ENCODE results near the gene OXCT1. TPM values are rescaled to one million over a fixed set of nuclear protein-coding genes. Genes with fewer than 3 reads are reported as not detected.
A peak's percentile ranks its signal among the peaks of the same experiment; 100 is the strongest.

Gene OXCT1
- total and polyA plus RNA-seq, 2 donors from 2014 or later, result 20.5 to 42.7 TPM

GRCh38 chr5:41787265-41787664 is 83.0 kb downstream of the OXCT1 start:
- Histone ChIP-seq H3K9ac (ENCODE audit: low read length in 3 of 3) (no peak overlapping the region), H3K27ac (ENCODE audit: low read depth in 2 of 2, low read length in 2 of 2) (peak overlapping the region in 1 of 2 donors; percentile 14), H3K9me3 (ENCODE audit: control insufficient read depth in 2 of 3, insufficient read depth in 1 of 3, low read length in 3 of 3) (no peaks in the 10 kb centered on the region), H3K4me3 (ENCODE audit: low read length in 3 of 3) (no peak overlapping the region), H3K27me3 (ENCODE audit: control insufficient read depth, insufficient read depth, low read length) (no peaks in the 10 kb centered on the region), H3K4me1 (ENCODE audit: control insufficient read depth in 2 of 3, insufficient read depth in 2 of 3, low read depth in 1 of 3, low read length in 3 of 3) (peaks cover 0 to 36% (median 4%) of the 10 kb centered on the region in 3 donors), H3K36me3 (ENCODE audit: control insufficient read depth in 2 of 3, insufficient read depth in 3 of 3, low read length in 3 of 3) (no peaks in the 10 kb centered on the region)
- DNase-seq (no peak), FAIRE-seq (no peak)
- no peak for TF ChIP-seq CTCF (IDR thresholded peaks at IDR 0.05; ENCODE audit: borderline replicate concordance, extremely low read depth, insufficient read depth)
- intact Hi-C loops (cut with DNase I), result no loop called here

- H3K4me1 ChIP-seq (ENCODE audit: control insufficient read depth in 2 of 3, insufficient read depth in 2 of 3, low read depth in 1 of 3, low read length in 3 of 3), result peaks cover 0 to 36% (median 4%) of the 10 kb centered on the region in 3 donors
- intact Hi-C loops (cut with DNase I), result no loop called here
- no peak overlapping the region for H3K9ac ChIP-seq (ENCODE audit: low read length in 3 of 3)
- DNase-seq (no peak), FAIRE-seq (no peak)
- no peaks in the 10 kb centered on the region for H3K36me3 ChIP-seq (ENCODE audit: control insufficient read depth in 2 of 3, insufficient read depth in 3 of 3, low read length in 3 of 3)
- H3K27ac ChIP-seq (ENCODE audit: low read depth in 2 of 2, low read length in 2 of 2), result no peak overlapping the region
- TF ChIP-seq CTCF (IDR thresholded peaks at IDR 0.05; ENCODE audit: borderline replicate concordance, extremely low read depth, insufficient read depth), result no peak
- no peak overlapping the region for H3K4me3 ChIP-seq (ENCODE audit: low read length in 3 of 3)
- no peaks in the 10 kb centered on the region for H3K27me3 ChIP-seq (ENCODE audit: control insufficient read depth, insufficient read depth, low read length)
- no peaks in the 10 kb centered on the region for H3K9me3 ChIP-seq (ENCODE audit: control insufficient read depth in 2 of 3, insufficient read depth in 1 of 3, low read length in 3 of 3)
Observed at GRCh38 chr5:41785061-41785460, 85.2 kb downstream of the OXCT1 start.

DNA sequence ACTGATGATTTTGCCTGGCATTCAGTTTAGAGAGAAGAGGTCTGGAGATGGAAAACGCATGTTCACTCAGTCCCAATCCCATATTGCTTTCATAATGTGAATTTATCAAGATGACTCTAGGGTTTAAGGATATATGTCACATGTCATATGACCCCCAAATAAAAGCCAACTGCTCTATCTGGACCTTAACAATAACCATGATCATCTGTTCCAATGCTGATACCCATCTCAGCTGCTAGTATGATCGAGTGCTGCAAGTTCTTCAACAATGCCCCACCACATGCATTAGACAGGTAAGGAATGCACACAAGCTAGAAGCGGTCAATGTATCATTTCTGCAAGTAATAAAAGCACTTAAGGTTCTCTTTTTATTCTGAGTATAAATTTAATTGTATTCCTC is 91.8 kb downstream of the OXCT1 start:
- H3K27me3 ChIP-seq (ENCODE audit: control insufficient read depth, insufficient read depth, low read length), result no peaks in the 10 kb centered on the region
- H3K4me1 ChIP-seq (ENCODE audit: control insufficient read depth in 2 of 3, insufficient read depth in 2 of 3, low read depth in 1 of 3, low read length in 3 of 3), result peaks cover 0 to 7% (median 3%) of the 10 kb centered on the region in 3 donors
- intact Hi-C loops (cut with DNase I), result no loop called here
- H3K36me3 ChIP-seq (ENCODE audit: control insufficient read depth in 2 of 3, insufficient read depth in 3 of 3, low read length in 3 of 3), result no peaks in the 10 kb centered on the region
- DNase-seq (no peak), FAIRE-seq (no peak)
- H3K4me3 ChIP-seq (ENCODE audit: low read length in 3 of 3), result no peak overlapping the region
- no peak overlapping the region for H3K27ac ChIP-seq (ENCODE audit: low read depth in 2 of 2, low read length in 2 of 2)
- no peaks in the 10 kb centered on the region for H3K9me3 ChIP-seq (ENCODE audit: control insufficient read depth in 2 of 3, insufficient read depth in 1 of 3, low read length in 3 of 3)
- no peak for TF ChIP-seq CTCF (IDR thresholded peaks at IDR 0.05; ENCODE audit: borderline replicate concordance, extremely low read depth, insufficient read depth)
- H3K9ac ChIP-seq (ENCODE audit: low read length in 3 of 3), result no peak overlapping the region

- Histone ChIP-seq H3K9me3 (ENCODE audit: control insufficient read depth in 2 of 3, insufficient read depth in 1 of 3, low read length in 3 of 3) (no peaks in the 10 kb centered on the region), H3K27ac (ENCODE audit: low read depth in 2 of 2, low read length in 2 of 2) (no peak overlapping the region), H3K9ac (ENCODE audit: low read length in 3 of 3) (no peak overlapping the region), H3K36me3 (ENCODE audit: control insufficient read depth in 2 of 3, insufficient read depth in 3 of 3, low read length in 3 of 3) (no peaks in the 10 kb centered on the region), H3K4me1 (ENCODE audit: control insufficient read depth in 2 of 3, insufficient read depth in 2 of 3, low read depth in 1 of 3, low read length in 3 of 3) (peaks cover 0 to 3% (median 3%) of the 10 kb centered on the region in 3 donors), H3K4me3 (ENCODE audit: low read length in 3 of 3) (no peak overlapping the region), H3K27me3 (ENCODE audit: control insufficient read depth, insufficient read depth, low read length) (no peaks in the 10 kb centered on the region)
- DNase-seq, result peak in 1 of 5 donors; percentile 23
- FAIRE-seq, result peak; percentile 88
- intact Hi-C loops (cut with DNase I), result no loop called here
- TF ChIP-seq CTCF (IDR thresholded peaks at IDR 0.05; ENCODE audit: borderline replicate concordance, extremely low read depth, insufficient read depth), result no peak
Observed at GRCh38 chr5:41776435-41776834, 93.8 kb downstream of the OXCT1 start.
